CD4-positive, alpha-beta T cell treated with Interleukin-6 at 100 ng/mL for 8 hours (primary cell): ENCODE results near the gene CD58.
"Not testable (repeated sequence)": the region's sequence is repeated elsewhere in the genome, so short reads cannot be mapped to it uniquely, and the experiment has no call there.

Experiments used
- DNase-seq: peaks from one replicate; pipeline ENCODE4 v3.0.0-alpha.2; 2020; ENCODE audit warnings: mixed read lengths, low spot score

CD58 gene

GRCh38 chr1:116593401-116593800 is 22.6 kb upstream of the CD58 start:
- DNase-seq = not testable (repeated sequence)

GRCh38 chr1:116591951-116592605 is 21.3 kb upstream of the CD58 start:
- not testable (repeated sequence) for DNase-seq

- not testable (repeated sequence) for DNase-seq
Observed at GRCh38 chr1:116591006-116591950, 20.5 kb upstream of the CD58 start.

GRCh38 chr1:116590359-116591005 is 19.7 kb upstream of the CD58 start:
- not testable (repeated sequence) for DNase-seq

- DNase-seq = not testable (repeated sequence)
Observed at GRCh38 chr1:116589101-116589735, 18.4 kb upstream of the CD58 start.

GRCh38 chr1:116587501-116588227 is 16.8 kb upstream of the CD58 start:
- DNase-seq = no peak

GRCh38 chr1:116586741-116587143 is 15.9 kb upstream of the CD58 start:
- no peak for DNase-seq

- DNase-seq = no peak
Observed at GRCh38 chr1:116585886-116586285, 15.1 kb upstream of the CD58 start.

GRCh38 chr1:116581323-116581885 is 10.6 kb upstream of the CD58 start:
- no peak for DNase-seq

- DNase-seq = no peak
Observed at GRCh38 chr1:116580446-116581322, 9.9 kb upstream of the CD58 start.

- DNase-seq = no peak
Observed at GRCh38 chr1:116579259-116579875, 8.5 kb upstream of the CD58 start.

- no peak for DNase-seq
Observed at GRCh38 chr1:116578581-116578980, 7.8 kb upstream of the CD58 start.

GRCh38 chr1:116577759-116578314 is 7.0 kb upstream of the CD58 start:
- DNase-seq = no peak

- DNase-seq = peak; percentile 63
Observed at GRCh38 chr1:116574581-116575291, 3.9 kb upstream of the CD58 start.

GRCh38 chr1:116573431-116574095 is 2.7 kb upstream of the CD58 start:
- DNase-seq = no peak

GRCh38 chr1:116572771-116573430 is 2.1 kb upstream of the CD58 start:
- no peak for DNase-seq

GRCh38 chr1:116572099-116572498 is 1.3 kb upstream of the CD58 start:
- no peak for DNase-seq
